WERI-Rb-1 (cell line): ENCODE data around the gene MPO.

Experiments used
- DNase-seq: peaks from one replicate; pipeline ENCODE4 v3.0.0-alpha.2; 2020
- H3K27ac ChIP-seq: fragments of 250-450 bp; sonication (Bioruptor Pico); 2 replicates; pipeline ENCODE4 v1.5.1; 2020; ENCODE audit warnings: mild to moderate bottlenecking, moderate library complexity
- H3K27me3 ChIP-seq: fragments of 250-450 bp; sonication (Bioruptor Pico); 2 replicates; pipeline ENCODE4 v1.5.1; 2021; ENCODE audit warnings: mild to moderate bottlenecking, low read depth, moderate library complexity; ENCODE audit not compliant: insufficient read depth, severe bottlenecking
- H3K36me3 ChIP-seq: fragments of 250-450 bp; sonication (Bioruptor Pico); 2 replicates; pipeline ENCODE4 v1.5.1; 2020; ENCODE audit warnings: mild to moderate bottlenecking, moderate library complexity
- H3K4me3 ChIP-seq: 2 replicates; pipeline ENCODE4 v1.5.1; 2011; ENCODE audit warnings: low read depth, mild to moderate bottlenecking, control low read depth, low read length
- H3K9me3 ChIP-seq: fragments of 250-450 bp; sonication (Bioruptor Pico); 2 replicates; pipeline ENCODE4 v1.5.1; 2021; ENCODE audit warnings: mild to moderate bottlenecking, moderate library complexity; ENCODE audit not compliant: severe bottlenecking
- CTCF ChIP-seq: IDR thresholded peaks from 2 replicates; pipeline ENCODE4 v1.5.1; 2011; ENCODE audit warnings: low read depth, mild to moderate bottlenecking, control low read depth, inconsistent platforms, low read length

Gene MPO

GRCh38 chr17:58320163-58320558, 39.4 kb upstream of the MPO start:
- no peak for TF ChIP-seq CTCF
- Histone ChIP-seq H3K36me3 (peaks cover 31% of the 10 kb centered on the region), H3K4me3 (no peak overlapping the region), H3K27ac (no peak overlapping the region), H3K27me3 (no peaks in the 10 kb centered on the region), H3K9me3 (peaks cover 5% of the 10 kb centered on the region)
- no peak for DNase-seq

GRCh38 chr17:58319173-58320162, 38.7 kb upstream of the MPO start:
- Histone ChIP-seq H3K27ac (no peak overlapping the region), H3K4me3 (no peak overlapping the region), H3K9me3 (peaks cover 11% of the 10 kb centered on the region), H3K36me3 (peaks cover 36% of the 10 kb centered on the region), H3K27me3 (no peaks in the 10 kb centered on the region)
- no peak for DNase-seq
- no peak for TF ChIP-seq CTCF

GRCh38 chr17:58318627-58319172, 38.0 kb upstream of the MPO start:
- H3K4me3 ChIP-seq: no peak overlapping the region
- no peak for TF ChIP-seq CTCF
- peaks cover 36% of the 10 kb centered on the region for H3K36me3 ChIP-seq
- no peak for DNase-seq
- H3K27me3 ChIP-seq: no peaks in the 10 kb centered on the region
- H3K27ac ChIP-seq: peak overlapping the region; percentile 11
- H3K9me3 ChIP-seq: peaks cover 13% of the 10 kb centered on the region

- H3K36me3 ChIP-seq: peaks cover 36% of the 10 kb centered on the region
- H3K27ac ChIP-seq: peak overlapping the region; percentile 11
- H3K4me3 ChIP-seq: no peak overlapping the region
- DNase-seq: peak; percentile 12
- peaks cover 13% of the 10 kb centered on the region for H3K9me3 ChIP-seq
- no peak for TF ChIP-seq CTCF
- H3K27me3 ChIP-seq: no peaks in the 10 kb centered on the region
Observed at GRCh38 chr17:58318065-58318481, 37.3 kb upstream of the MPO start.

- Histone ChIP-seq H3K27me3 (no peaks in the 10 kb centered on the region), H3K36me3 (peaks cover 36% of the 10 kb centered on the region), H3K4me3 (no peak overlapping the region), H3K27ac (peak overlapping the region; percentile 11), H3K9me3 (peaks cover 13% of the 10 kb centered on the region)
- peak; percentile 67 for DNase-seq
- peak; percentile 70 for TF ChIP-seq CTCF
Observed at GRCh38 chr17:58317421-58318064, 36.8 kb upstream of the MPO start.
